Measurements from ENCODE around the gene GPR180. TPM values are rescaled to one million over a fixed set of nuclear protein-coding genes. Genes with fewer than 3 reads are reported as not detected.
"Not testable (repeated sequence)": the region's sequence is repeated elsewhere in the genome, so short reads cannot be mapped to it uniquely, and the experiment has no call there.

Gene GPR180
- total RNA-seq, 1 donor from 2014 or later, result 1.8 TPM

DNA sequence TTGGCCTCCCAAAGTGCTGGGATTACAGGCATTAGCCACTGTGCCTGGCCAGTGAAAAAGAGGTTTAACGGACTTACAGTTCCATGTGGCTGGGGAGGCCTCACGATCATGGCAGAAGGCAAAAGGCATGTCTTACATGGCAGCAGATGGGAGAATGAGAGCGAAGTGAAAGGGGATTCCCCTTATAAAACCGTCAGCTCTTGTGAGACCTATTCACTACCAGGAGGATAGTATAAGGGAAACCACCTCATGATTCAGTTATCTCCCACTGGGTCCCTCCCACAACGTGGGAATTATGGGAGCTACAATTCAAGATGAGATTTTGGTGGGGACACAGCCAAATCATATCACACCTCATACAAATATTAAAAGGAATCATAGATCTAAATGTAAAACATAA lies 34.4 kb downstream of the GPR180 start:
- DNase-seq (ENCODE audit: low spot score), result not testable (repeated sequence)

DNA sequence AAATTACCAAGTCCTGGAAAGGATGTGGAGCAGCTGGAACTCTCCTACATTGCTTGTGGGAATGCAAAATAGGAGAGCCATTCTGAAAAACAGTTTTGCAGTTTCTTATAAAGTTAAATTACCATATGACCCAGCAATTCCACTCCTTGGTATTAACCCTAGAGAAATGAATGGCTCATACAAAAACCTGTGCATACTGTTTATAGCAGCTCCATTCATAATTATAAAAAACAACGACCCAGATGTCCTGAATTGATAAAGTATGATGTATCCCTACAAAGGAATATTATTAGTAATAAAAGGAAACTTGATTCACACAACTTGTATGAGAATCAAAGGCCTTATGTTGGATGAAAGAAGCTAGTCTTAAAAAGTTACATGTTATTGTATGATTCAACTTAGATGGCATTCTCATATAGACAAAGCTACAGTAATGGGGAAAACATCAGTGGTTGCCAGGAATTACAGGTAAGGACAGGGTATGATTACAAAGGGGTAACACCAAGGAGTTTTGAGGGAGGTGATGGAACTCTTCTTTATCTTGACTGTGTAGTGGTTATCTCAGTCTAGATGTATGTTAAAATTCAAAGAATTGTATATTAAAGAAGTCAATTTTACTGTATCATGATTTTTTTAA lies 35.4 kb downstream of the GPR180 start:
- DNase-seq (ENCODE audit: low spot score), result no peak
- intact Hi-C loops (cut with DNase I), result no loop called here

More for the DNA sequence above, 34.4 kb downstream of the GPR180 start:
- intact Hi-C loops (cut with DNase I), result not testable (repeated sequence)

DNA sequence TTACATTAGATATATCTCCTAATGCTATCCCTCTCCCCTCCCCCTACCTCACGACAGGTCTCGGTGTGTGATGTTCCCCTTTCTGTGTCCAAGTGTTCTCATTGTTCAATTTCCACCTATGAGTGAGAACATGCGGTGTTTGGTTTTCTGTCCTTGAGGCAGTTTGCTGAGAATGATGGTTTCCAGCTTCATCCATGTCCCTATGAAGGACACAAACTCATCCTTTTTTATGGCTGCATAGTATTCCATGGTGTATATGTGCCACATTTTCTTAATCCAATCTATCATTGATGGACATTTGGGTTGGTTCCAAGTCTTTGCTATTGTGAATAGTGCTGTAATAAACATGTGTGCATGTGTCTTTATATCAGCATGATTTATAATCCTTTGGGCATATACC lies 36.0 kb downstream of the GPR180 start:
- intact Hi-C loops (cut with DNase I); DNase-seq (ENCODE audit: low spot score): not testable (repeated sequence)

DNA sequence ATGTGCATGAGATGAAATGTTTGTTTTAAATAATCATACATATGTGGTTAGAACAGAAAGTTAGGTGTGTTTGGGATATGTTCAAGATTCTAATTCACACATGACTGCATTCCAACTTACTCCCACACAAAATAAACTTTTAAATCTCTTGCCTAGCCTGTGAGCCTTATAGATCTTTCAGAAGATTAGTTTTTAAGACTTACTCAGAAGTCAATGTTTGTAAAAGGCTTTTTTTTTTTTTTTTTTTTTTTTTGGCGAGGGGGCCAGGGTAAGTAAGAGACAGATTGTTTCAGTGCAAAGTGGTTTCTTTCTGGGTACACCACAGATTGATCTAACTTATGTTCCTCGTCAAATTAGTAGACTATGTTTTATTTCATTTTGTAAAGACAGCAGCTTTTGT lies 39.1 kb downstream of the GPR180 start:
- DNase-seq (ENCODE audit: low spot score), result no peak
- intact Hi-C loops (cut with DNase I), result no loop called here

DNA sequence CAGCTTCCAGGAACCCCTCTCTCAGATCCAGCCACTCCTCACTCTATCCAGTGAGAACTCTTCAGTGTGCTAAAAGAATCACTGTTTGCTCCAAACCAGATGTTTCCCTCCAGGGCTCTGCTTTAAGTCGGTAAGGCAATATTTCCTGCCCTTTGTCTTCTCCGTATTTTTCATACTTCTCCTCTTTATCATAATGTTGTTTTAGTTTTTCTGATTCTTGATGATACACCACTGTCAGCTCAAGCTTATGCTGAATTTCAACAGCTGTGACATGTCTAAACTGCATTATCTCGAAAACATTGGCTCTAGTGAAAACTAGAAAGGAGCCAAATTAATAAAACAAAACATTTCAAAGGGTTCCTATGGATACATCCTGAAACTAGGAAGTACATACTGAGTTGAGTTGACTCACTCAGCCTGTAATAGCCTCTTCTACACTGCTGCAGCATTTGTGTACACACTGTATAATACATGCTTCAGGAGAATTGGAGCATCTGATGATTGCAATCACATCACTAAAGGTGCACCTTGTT lies 39.8 kb downstream of the GPR180 start:
- no peak for DNase-seq (ENCODE audit: low spot score)
- intact Hi-C loops (cut with DNase I), result no loop called here

DNA sequence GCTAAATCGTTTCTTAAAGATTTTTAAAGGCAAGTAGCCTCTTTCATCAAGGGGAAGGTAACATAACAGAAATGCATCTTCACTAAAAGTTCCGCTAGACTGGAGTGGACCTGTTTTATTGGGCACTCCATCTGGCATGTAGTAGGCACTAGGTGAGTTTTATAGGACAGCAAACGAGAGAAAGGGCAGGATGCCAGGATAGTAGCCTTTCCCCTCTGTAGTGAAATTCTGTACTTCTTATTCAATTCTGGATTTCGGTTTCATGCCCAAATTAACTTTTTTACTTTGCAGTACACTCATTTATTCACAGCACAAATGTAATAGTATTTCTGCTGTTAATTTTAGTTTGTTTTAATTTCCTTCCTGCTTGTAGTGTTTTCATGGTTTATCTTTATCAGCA lies 45.2 kb downstream of the GPR180 start:
- intact Hi-C loops (cut with DNase I), result no loop called here
- no peak for DNase-seq (ENCODE audit: low spot score)

DNA sequence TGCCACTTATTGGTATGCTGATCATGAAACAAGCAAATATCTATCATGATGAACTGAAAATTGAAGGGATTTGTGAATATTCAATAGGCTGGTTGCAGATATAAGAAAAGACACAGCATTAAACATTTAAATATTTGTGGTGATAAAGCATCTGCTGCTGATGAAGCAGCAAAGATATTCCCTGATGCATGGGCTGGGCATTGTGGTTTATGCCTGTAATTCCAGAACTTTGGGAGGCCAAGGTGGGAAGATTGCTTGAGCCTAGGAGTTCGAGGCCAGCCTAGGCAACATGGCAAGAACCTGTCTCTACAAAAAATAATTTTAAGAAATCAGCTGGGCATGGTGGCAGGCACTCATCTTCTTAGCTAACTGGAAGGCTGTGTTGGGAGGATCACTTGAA lies 54.5 kb downstream of the GPR180 start:
- intact Hi-C loops (cut with DNase I), result no loop called here
- no peak for DNase-seq (ENCODE audit: low spot score)

DNA sequence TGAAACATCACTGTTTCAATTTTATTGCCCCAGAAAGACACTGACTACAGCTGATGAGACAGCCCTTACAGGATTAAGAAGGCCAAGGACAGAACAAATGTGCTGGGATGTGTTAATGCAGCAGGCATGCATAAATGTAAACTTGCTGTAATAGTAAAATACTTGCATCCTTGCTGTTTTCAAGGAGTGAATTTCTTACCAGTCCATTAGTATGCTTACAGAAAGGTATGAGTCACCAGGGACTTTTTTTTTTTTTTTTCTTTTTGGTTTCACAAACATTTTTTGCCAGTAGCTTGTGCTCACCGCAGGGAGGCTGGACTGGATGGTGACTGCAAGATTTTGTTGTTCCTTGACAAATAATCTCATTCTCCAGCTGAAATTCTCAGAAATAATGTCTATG lies 55.1 kb downstream of the GPR180 start:
- no peak for DNase-seq (ENCODE audit: low spot score)
- intact Hi-C loops (cut with DNase I), result no loop called here

DNA sequence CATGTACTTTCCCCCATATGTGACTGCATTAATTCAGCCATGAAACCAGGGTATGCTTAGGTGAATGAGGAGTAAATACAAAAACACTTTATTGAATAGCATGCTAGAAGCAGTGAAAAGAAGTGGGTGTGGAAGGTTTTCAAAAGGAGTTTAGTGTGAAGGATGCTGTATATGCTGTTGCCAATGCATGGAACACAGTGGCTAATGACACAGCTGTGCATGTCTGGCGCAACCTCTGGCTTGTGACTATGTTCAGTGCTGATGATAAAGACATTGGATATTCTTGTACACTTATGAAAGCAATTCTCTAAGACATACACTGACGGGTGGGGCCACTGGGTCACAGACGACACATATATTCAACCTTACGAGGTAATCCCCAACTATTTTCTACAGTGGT lies 55.5 kb downstream of the GPR180 start:
- DNase-seq (ENCODE audit: low spot score), result no peak
- intact Hi-C loops (cut with DNase I), result no loop called here

DNA sequence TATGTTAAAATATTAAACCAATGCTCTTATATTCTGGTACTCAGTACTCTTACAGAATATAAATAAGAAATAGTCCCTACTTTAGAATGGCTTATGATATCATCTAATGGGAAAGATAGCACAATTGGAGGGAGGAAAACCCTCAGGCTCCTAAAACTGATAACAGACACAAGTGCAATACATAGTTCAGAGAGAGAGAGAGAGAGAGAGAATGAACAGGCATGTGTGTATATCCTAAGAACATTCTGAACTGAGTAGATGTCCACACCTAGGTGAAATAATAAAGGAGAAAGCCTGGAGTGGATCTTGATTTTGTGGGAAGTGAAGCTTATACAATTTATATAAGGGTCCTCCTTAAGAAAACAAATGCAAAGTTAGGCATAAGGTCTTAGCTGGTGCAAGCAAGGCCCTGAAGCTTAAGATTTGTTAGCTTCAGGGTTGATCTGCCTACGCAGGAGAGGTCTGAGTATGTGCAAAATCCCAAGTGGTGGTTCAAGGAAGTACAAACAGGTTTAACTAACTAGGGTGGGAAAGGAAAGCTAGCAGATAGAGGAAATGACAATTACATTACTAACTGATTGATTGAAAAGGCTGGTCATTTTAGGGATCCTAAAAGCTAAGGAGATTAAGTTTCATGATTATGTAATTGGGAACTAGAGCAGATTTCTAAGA lies 57.4 kb downstream of the GPR180 start:
- DNase-seq (ENCODE audit: low spot score), result no peak
- intact Hi-C loops (cut with DNase I), result no loop called here

DNA sequence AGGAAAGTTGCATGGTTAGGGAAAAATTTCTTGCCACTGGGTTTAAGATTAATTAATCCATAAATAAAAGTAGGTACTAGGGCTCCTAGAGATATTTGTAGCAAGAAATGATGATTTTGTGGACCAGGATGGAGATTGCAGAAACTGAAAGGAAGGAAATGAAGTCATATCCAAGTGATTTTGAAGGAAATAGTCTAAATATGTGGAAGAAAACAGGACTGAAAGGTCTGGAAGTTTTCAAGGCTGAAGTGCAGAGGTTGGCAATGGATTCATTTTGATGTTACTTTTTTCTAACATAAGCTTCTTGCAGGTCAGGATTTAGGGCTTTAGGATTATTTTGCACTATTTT lies 57.9 kb downstream of the GPR180 start:
- intact Hi-C loops (cut with DNase I), result no loop called here
- DNase-seq (ENCODE audit: low spot score), result no peak

DNA sequence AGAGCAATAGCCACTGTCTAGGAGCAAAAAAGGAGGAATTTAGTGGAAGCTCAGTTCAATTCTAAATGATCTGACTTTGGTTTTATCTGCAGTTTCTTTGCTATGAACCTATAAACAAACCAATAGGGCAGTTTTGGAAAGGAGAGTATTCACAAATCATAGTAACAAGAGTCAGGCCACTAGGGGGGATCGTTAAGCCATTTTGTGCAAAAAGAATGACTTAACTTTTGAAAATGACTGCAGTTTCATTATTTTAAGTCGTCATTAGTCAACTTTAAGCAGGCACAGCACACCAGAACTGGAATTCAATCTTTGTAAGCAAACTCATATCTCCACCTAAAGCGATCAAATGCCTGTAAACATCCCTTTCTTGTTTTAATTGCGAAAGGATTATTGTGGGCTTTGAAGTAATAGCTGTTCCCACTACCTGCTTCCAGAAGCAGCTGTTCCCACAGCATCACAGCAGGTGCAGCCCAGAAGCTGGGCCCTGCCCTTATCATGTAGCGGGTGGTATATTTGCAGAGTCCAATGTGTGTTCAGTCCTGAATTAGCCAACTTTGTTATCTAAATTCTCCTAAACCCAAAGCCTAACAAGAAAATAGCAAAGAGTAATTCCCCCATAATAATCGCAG lies 59.2 kb downstream of the GPR180 start:
- intact Hi-C loops (cut with DNase I), result no loop called here
- no peak for DNase-seq (ENCODE audit: low spot score)

DNA sequence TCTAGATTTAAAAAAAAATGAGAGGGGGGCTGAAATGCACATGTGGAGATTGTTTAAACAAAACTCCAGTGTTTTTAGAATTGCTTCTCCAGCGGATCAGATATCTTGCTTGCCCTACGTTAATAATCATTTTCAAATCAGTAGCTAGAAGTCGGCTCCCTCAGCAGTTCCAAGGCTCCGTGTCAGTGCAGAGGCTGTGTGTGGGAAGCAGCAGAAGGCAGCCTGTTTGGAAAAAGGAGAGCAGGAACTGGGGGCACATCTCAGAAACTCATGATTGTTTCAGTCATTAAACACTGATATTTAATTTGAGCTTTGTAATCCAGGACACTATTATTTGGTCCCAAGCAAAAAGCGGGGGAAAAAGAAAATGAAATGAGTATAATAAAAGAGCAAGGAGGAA lies 59.7 kb downstream of the GPR180 start:
- DNase-seq (ENCODE audit: low spot score), result no peak
- intact Hi-C loops (cut with DNase I), result no loop called here

DNA sequence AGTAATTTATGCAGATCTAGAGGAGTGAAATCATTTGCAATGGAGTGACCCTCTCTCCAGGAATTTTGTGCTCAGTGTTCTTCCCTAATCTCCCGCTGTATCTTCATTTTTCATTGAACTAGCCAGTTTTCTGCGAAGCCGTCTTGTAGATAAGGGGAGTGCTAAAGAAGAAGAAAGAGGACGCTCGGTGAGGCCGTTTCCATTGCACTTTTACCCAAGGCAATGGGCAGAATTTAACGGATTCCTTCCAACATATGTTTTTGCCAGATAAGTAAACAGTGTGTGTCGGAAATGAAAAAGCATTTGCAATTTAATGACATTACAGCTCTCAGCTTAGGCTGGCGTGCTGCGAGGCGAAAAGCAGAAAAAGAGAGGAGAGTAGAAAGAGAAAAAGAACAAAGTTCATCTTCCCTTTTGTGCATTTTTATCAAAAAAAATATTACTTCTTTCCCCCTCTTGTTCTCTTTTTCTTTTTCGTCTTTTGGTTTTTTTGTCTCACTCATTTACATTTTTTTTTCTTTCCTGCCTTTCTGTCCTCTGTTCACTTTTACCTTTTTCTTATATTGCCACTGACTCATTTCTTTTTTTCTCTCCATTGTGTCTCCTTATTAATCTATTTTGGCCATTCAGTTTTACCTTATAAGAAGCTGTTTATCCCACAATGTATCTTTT lies 60.8 kb downstream of the GPR180 start:
- intact Hi-C loops (cut with DNase I), result no loop called here
- no peak for DNase-seq (ENCODE audit: low spot score)

DNA sequence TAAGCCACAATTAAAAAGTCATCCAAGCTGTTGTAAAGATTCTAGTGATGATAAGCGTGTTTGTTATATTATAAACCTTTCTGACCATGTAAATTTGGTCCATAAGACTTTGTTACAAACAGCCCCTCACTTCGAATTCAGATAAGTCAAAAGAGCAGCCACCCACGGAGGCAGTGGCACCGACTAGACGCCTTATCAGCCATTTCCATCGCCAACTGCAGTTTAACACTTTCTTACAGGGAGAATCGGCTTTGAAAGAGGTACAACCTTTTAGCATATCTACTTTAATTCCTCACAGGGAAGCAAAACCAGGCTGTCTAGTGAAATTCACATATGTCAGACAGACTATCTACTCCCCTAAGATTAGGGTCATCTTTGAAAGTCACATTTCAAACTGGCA lies 63.2 kb downstream of the GPR180 start:
- DNase-seq (ENCODE audit: low spot score), result no peak
- intact Hi-C loops (cut with DNase I), result no loop called here

DNA sequence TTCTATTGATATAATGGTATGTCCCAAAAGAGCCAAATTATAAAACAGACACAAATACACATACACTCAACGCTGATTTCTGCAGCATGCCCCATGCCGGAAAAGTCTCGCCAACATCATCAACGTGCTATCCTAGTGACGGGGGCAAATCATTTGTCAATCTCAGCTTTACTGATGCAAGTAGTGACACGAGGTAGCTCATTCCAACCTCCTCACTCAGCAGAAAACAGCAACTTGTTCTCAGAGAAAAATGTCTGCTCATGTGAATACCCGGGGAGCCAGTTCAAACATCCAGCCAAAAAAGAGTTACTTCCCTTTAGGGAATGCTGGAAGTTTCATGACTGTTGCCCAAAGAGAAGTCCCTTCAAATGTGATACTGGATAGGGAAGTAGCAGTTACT lies 64.4 kb downstream of the GPR180 start:
- no peak for DNase-seq (ENCODE audit: low spot score)
- intact Hi-C loops (cut with DNase I), result no loop called here

DNA sequence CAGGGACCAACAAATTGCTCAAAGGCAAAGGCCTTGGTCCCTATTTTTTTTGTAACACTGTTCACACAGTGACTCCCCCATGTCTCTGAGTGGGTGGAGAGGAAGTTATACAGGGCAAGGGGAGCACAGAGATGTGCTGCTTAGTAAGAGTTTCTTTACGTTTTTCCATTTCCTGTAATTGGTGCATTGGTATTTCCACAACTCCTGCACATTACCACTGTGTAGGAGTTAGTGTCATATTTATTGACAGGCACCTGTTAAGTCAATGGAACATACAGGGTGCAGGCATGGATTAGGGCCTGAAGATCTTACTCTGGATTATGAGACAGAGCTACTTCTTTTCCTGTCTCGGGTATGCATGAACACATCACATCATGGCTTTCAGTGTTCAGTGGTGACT lies 65.5 kb downstream of the GPR180 start:
- DNase-seq (ENCODE audit: low spot score), result no peak
- intact Hi-C loops (cut with DNase I), result no loop called here

DNA sequence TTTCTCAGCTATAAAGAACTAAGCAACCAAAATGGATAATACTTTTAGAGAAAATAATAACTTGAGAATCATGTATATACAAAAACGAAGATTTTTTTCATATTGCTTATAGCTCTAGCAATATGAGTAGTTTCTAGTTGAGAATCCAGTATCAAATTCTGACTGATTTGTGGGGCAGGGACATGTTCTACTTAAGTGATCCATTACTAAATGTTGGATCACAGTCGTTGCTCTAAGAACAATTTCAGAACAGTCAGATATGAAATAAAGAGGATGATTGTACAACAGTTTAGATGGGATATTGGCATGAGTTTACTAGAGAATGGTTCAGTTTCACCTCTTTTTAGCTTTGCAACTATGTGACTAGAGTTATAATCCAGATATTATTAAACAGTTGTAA lies 70.7 kb downstream of the GPR180 start:
- no peak for DNase-seq (ENCODE audit: low spot score)
- intact Hi-C loops (cut with DNase I), result loop anchor here (10.0 kb wide), 1 partner anchor 482 kb away; no protein-coding TSS in a partner anchor

DNA sequence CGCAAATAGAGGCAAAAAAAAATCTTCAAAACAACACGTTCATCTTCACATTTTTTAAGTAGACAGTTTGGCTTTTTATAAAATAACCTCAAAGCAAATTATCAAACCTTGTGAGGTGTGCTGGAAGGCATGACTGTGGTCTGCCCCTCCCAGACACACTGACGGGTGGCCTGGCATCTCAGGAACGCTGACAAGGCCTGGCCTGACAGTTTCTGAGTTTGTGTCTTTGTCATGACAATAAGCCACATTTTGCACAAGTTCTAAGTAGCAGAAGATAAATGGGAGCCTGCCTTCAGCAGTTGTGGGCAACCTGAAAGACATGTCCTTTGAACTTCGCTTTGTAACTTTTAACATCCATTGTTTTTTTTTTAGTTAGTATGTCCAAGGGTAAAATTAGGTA lies 72.2 kb downstream of the GPR180 start:
- no peak for DNase-seq (ENCODE audit: low spot score)
- intact Hi-C loops (cut with DNase I), result loop anchor here (10.0 kb wide), 1 partner anchor 481 kb away; no protein-coding TSS in a partner anchor

DNA sequence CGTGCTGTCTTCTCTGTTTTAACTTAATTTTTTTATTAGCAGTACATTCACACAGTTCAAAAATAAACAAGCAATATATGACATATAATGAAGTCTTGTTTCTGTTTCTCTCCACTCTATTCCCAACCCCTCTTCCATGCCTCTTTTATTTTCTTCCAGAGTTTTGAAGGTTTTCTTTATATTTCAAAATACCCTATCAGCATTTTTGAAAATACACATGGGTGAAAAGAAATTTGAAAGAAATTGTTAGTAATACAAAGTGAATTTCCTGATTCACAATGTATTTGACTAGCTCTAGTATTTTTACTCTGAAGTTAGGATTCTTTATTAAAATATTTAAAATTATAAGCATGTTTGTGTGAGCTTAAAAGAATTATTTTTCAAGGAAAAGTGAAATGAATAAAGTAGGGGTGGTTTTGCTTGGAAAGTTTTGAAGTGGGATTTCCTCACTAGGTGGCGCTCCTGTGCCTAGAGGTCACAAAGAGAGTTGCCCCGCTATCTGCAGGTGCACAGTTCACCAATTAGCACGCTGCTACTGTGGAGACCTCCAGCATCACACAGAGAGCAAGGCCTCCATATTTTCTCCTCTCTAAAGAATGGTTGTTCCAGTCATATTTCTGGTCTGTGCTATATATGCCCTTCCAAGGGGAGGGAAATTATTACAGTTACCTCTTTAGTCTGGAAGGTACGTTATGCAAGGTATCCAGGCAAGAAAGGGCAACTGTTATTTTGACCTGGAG lies 73.1 kb downstream of the GPR180 start:
- intact Hi-C loops (cut with DNase I), result loop anchor here (10.0 kb wide), 1 partner anchor 480 kb away; no protein-coding TSS in a partner anchor
- DNase-seq (ENCODE audit: low spot score), result no peak
